IPS-18c (cell line): ENCODE results near the gene ZYG11B.
A peak's percentile ranks its signal among the peaks of the same experiment; 100 is the strongest.
"Not testable (repeated sequence)": the region's sequence is repeated elsewhere in the genome, so short reads cannot be mapped to it uniquely, and the experiment has no call there.

Source experiments
- H3K4me3 ChIP-seq: 2 replicates; pipeline ENCODE4 v1.7.0; 2013; ENCODE audit warnings: low read depth, mild to moderate bottlenecking, low read length, moderate library complexity; ENCODE audit not compliant: insufficient read depth
- H3K9me3 ChIP-seq: one replicate; pipeline ENCODE4 v1.6.1; 2013; ENCODE audit warnings: mild to moderate bottlenecking, low read length, moderate library complexity; ENCODE audit not compliant: control insufficient read depth, insufficient read depth

ZYG11B gene

DNA sequence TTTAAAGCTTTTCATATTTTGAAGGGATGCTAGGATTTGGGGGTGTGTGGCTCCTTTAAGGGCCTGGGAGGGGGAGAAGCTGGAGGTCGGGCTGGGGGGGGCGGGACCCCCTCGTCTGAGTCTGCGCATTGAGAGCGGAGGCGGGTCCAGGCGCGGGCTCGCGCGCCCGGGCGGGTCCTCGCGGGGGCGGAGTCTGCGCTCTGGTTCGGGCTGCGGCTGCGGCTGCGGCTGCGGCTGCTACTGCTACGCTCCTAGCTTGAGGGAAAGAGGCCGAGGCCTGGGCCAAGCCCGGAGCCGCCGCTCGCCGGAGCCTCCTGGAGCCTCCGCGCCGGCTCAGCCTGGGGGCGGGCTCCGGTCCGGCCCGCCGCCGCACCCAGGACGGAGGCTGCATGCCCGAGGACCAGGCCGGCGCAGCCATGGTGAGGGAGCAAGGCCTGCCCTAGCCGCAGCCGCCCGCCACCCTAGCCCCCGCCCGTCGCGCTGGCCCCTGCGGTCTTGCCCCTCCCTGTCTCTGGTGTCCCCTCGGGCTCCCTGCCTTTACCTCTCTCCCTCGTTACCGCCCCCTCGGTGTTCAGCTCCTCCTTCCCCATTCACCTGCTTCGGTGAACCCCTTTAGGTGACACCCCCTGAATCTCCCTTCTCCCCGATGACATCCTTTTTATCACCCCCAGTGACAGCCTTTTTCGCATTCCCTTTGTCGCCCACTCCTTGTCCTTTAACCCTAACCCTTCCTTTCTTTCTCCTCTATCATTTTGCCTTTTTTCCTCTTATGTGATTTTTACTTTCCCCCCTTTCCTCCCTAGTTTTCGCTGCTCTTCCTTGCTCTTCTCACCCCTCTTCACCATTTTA lies at the start of gene ZYG11B:
Gene ZYG11B (plus strand): TSS at position 189 of the 849 bp plus-strand sequence. CDS start 201 bp downstream, at position 390.
- peak within 1 kb of the TSS; percentile 78 for H3K4me3 ChIP-seq
- no peaks in the 10 kb centered on the region for H3K9me3 ChIP-seq

DNA sequence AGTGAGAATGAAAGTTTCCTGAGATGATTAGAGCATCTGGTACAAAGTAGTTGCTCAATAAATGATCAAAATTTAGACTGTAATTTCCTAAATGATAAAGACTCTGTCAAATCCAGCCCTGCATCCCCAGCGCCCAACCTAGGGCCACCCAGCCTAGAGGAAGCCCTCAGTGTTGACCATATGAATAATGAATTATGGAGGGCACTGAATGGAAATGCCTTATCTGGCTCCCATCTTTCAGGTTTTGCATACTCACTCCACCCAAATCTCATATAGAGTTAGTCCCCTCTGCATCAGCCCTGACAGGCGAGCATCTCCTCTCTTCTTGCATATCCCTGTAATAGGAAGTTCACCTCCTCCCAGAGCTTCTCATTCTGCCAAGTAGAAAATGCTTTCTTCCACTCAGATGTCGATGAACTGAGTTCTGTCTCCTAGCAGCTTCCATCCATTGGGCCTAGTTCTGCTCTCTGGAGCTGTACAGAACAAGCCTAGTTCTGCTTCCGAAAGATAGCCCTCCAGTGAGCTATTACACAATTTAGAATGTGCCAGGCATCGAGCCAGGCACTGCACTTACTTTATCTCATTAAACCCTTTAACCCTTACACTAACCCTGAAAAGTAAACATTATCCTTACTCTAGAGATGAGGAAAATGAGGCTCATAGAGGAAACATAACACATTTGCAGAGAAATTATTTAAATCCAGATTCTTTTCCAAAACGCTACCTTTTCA lies 49.0 kb upstream of the ZYG11B start:
- Histone ChIP-seq H3K9me3 (no peaks in the 10 kb centered on the region), H3K4me3 (no peak overlapping the region)

DNA sequence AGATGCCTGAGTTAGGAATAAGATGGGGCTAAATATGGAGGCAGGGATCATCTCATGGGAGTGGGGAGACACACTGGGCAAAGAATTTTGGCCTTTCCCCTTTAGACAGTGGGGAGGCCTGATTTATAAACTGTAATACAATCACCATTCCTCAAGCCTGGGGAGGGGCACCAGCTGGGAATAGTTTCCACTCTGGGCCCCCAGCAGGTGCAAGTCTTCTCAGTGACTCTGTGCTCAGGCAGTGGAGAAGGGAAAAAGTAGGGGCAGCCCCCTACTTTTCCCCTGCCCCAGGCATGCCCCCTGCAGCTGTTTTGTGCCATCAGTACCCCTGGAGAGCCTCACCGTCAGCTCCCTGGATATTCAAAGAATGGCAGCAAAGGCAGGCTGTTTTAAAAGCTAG lies 47.2 kb upstream of the ZYG11B start:
- no peaks in the 10 kb centered on the region for H3K9me3 ChIP-seq
- no peak overlapping the region for H3K4me3 ChIP-seq

DNA sequence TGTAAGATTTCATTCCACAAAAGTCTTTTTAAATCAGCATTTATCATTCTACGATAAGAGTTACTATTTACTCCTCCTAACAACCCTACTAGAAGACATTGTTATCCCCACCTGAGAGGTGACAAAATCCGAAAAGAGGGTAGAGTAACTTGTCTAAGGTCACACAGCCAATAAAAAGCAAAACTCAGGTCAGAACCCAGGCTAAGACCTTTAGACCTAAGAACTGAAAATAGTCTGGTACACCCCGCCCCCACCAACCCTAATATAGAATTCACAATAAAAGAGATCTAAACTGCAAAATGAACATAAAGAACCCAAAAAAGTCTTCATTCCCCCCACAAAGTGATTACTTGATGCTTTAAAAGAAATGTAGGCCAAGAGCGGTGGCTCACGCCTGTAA lies 46.8 kb upstream of the ZYG11B start:
- H3K9me3 ChIP-seq: no peaks in the 10 kb centered on the region
- H3K4me3 ChIP-seq: no peak overlapping the region

DNA sequence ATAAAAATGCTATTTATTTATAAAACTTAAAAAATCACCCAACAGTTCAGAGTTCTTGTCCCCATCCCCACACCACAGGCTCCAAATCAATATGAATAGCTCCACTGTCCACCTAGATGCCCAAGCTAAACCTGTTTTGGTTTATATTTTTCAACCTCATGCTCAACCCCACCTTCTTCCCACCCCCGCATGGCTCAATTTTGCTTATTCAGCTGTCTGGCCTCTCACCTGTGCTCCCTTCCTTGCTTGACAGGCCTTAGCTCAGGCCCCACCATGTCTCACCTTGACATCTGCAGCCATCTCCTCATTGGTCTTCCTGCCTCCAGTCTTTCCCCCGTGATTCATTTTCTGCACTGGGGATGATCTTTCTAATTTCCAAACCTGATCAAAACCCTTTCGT lies 45.9 kb upstream of the ZYG11B start:
- Histone ChIP-seq H3K9me3 (no peaks in the 10 kb centered on the region), H3K4me3 (no peak overlapping the region)

DNA sequence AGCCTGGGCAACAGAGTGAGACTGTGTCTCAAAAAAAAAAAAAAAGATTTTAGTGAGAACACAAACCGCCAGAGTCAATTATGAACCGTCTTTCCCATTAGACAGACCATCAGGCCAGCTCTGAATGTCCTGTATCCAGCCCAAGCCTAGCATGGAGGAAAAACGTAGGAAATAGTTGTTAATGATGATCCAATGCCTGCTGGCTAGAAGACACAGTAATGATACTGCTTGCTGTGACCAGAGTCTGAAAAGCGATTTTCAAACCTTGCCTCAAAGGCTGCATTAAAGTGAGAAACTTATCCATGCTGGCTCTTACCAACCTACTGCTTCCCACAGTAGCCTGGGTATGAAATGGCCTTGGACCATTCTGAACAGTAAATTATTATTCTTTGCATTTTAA lies 45.1 kb upstream of the ZYG11B start:
- Histone ChIP-seq H3K9me3 (no peaks in the 10 kb centered on the region), H3K4me3 (no peak overlapping the region)

DNA sequence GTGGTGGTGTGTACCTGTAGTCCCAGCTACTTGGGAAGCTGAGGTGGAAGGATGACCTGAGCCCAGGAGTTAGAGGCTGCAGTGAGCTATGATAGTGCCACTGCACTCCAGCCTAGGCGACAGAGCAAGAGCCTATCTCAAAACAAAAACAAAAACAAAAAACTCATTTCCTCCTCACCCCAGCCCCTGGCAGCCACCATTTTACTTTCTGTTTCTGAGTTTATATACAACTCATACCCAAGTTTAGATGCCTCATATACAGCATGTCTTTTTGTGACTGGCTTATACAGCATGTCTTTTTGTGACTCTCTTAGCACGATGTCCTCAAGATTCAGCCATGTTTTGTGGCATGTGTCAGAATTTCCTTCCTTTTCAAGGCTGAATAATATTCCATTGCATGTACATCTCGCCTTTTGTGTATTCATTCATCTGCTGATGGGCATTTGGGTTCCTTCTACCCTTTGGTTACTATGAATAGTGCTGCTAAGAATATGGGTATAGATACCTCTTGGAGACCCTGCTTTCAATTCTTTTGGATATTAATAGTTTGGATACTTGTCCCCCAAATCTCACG lies 42.8 kb upstream of the ZYG11B start:
- Histone ChIP-seq H3K9me3 (no peaks in the 10 kb centered on the region), H3K4me3 (no peak overlapping the region)

DNA sequence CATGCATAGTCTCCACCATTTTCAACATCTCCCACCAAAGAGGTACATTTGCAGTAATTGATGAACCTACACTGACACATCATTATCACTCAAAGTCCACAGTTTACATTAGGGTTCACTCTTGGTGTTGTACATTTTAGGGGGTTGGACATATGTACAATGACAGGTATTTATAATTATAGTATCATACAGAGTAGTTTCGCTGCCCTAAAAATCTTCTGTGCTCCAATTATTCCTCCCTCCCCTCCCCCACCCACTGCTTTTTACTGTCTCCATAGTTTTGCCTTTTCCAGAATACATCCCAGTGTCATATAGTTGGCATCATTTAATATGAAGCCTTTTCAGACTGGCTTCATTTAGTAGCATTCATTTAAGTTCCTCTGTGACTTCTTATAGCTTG lies 41.7 kb upstream of the ZYG11B start:
- Histone ChIP-seq H3K4me3 (no peak overlapping the region), H3K9me3 (no peaks in the 10 kb centered on the region)

DNA sequence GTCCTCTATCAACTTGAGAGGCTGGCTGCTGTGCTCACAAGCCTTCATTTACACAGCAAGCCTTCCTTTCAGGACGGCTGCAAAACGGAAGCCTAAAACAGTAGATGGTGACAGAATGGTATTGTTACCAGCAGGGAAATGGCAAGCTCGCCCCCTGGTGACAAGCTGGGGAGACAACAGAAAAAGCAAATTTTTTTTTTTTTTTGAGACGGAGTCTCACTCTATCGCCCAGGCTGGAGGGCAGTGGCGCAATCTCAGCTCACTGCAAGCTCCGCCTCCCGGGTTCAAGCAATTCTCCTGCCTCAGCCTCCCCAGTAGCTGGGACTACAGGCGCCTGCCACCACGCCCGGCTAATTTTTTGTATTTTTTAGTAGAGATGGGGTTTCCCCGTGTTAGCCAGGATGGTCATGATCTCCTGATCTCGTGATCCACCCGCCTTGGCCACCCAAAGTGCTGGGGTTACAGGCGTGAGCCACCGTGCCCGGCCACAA lies 39.9 kb upstream of the ZYG11B start:
- not testable (repeated sequence) for H3K9me3 ChIP-seq, H3K4me3 ChIP-seq

DNA sequence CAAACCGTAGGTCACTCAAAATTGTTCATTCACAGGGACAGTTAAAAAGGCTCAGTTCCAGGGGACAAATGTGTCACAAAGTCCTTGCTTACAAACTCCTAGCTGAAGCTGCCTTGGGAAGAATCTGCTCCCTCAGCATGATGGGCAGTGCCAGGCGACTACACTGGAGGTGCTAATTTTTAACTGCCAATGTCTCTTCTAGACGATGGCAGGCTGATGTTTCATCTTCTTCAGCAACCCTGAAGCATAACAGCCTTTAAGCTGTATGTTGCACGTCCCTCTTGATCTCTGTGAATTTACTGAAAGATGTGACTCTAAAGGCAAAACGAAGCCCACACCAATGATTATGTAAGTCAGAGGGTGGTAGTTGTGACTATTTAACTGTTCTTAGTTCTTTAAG lies 39.4 kb upstream of the ZYG11B start:
- Histone ChIP-seq H3K9me3 (no peaks in the 10 kb centered on the region), H3K4me3 (no peak overlapping the region)

DNA sequence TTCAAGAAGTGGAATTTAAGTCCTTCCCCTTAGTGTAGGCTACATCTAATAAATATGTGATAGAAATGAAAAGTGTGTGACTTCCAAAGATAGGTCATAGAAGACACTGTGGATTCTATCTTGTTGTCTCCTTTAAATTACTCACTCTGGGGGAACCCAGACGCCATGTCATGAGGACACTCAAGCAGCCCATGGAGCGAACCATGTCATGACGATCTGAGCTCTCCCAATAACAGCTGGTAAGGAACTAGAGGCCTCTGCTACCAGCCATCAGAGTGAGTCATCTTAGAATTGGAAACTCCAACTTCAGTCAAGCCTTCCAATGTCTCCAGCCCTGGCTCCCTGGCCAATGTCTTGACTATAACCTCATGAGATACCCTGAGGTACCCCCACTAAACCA lies 34.4 kb upstream of the ZYG11B start:
- no peaks in the 10 kb centered on the region for H3K9me3 ChIP-seq
- H3K4me3 ChIP-seq: no peak overlapping the region

DNA sequence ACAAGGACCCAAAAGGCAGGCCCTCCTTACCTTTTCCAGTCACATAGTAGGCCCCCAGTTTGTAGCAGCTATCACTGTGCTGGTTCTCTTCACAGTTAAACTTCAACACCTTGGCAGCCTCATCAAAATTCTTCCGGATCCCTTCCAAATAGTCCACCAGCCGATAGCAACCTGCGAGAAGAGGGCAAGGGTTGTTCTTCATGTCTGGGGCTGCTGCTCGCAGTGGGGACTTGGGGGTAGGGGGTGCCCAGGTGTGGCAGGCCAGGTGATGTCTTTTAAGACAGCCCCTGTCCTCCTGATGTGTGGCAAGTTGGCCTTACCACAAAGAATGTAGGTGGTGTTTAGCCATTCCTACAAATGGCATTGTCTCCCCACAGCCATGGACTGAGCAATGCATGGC lies 33.6 kb upstream of the ZYG11B start:
- H3K9me3 ChIP-seq: no peaks in the 10 kb centered on the region

DNA sequence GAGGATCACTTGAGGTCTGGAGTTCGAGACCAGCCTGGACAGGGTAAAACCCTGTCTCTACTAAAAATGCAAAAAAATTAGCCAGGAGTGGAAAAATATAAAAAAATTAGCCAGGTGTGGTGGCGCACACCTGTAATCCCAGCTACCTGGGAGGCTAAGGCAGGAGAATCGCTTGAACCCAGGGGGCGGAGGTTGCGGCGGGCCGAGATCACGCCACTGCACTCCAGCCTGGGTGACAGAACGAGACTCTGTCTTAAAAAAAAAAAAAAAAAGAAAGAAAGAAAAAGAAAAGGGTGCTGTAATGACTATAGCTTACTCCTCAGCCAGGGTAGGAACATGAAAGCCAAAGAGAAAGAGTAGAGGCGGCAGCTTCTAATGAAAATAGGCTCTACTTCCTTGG lies 32.9 kb upstream of the ZYG11B start:
- H3K9me3 ChIP-seq, H3K4me3 ChIP-seq: not testable (repeated sequence)

More for the DNA sequence above, 33.6 kb upstream of the ZYG11B start:
- no peak overlapping the region for H3K4me3 ChIP-seq

DNA sequence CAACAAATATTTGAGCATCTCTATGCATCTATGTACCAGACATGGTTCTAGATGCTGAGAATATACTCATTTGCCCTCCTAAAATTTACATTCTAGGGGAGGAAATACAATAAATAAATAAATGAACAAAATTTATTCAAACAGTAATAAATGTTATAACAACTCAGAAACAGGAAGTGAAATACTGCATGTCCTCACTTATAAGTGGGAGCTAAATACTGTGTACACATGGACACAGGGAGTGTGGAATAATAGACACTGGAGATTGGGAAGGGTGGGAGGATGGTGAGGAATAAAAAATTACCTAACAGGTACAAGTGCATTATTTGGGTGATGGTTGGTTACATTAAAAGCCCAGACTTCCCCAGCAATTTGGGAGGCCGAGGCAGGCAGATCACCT lies 32.4 kb upstream of the ZYG11B start:
- H3K4me3 ChIP-seq: no peak overlapping the region

DNA sequence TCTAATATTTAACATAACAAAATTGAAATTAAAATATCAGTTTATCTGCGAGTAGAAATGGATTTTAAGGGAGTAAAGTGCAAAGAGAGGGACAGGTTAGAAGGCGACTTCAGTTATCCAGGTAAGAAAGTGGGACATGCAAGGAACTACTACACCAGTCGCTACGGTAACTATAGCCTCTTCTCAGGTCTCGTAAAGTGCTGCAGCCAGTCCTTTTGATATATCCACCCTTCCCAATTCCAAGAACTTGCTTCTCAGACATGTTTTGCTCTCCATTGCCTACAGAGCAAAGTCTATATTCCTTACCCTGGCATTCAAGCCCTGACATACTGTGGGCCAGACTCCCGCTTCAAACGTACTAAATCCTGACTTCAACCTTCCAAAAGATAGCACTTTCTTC lies 30.6 kb upstream of the ZYG11B start:
- Histone ChIP-seq H3K4me3 (no peak overlapping the region), H3K9me3 (no peaks in the 10 kb centered on the region)

More for the DNA sequence above, 32.4 kb upstream of the ZYG11B start:
- no peaks in the 10 kb centered on the region for H3K9me3 ChIP-seq

DNA sequence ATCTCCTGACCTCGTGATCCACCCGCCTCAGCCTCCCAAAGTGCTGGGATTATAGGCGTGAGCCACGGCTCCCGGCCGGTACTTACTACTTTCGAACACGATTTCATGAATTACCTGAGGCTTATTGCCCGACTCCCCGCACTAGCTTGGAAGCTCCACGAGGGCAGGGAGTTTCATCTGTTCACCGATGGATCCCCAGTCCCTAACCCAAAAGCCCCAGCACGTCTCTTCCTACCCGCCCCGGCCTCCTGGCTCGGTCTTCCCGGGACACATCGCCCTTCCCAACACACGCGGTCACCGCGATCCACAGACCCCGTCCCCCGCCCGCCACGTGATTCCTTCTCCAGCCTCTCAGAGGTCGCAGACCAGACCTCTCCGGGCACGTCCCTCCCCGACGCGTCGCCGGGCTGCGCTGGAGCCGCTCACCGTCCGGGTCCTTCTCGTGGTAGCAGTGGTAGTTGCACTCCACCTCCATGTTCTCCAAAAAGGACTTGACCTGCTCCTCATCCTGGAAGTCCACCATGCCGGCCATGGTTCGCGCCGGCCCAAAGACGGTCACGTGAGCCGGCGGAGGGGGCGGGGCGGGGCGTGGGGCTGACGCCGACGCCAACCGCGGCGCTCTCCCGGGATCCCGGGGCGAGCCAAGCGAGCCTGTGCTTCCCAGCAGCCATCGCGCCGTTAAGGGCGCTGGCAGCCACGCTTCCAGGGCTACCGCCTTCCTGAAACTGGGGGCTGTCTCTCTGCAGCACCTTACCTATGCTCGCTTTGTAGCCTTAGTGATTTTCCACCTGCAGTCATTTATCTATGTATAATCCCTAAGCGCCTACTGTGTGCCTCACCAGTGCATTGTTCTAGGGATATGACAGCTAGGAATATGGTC lies 28.2 kb upstream of the ZYG11B start, which contains the start of gene COA7:
Gene COA7 (minus strand): TSS at position 553 of the 880 bp plus-strand sequence. CDS start 21 bp downstream, at position 532.
- Histone ChIP-seq H3K4me3 (peak within 1 kb of the TSS; percentile 87), H3K9me3 (no peaks in the 10 kb centered on the region)
